GM10847 (cell line): ENCODE data around the gene CNTNAP2.

ENCODE experiments used
- POLR2A ChIP-seq: IDR thresholded peaks from 2 replicates; pipeline ENCODE4 v1.6.1; 2011; ENCODE audit not compliant: insufficient read length; ENCODE audit errors: extremely low read depth

The CNTNAP2 gene

GRCh38 chr7:146741911-146742310, 625.3 kb downstream of the CNTNAP2 start:
- TF ChIP-seq POLR2A = no peak

DNA sequence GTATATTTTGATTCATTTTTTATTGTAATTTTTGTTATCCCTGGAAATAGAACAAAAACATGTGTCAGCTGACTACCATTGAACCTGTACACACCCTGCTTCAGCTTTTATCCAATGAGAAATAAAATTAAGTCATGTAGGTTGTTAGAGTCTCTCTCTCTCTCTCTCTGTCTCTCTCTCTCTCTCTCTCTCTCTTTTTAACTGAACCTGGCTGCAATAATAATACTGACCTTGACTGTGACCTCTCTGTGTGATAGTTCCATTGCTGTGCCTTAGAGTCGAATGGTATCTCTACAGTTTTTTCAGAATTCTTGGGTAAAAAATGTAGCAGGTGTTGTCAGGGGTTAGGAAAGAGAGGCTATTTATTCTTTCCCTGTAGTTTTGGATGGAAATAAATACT, 637.8 kb downstream of the CNTNAP2 start:
- TF ChIP-seq POLR2A = no peak

- TF ChIP-seq POLR2A = no peak
These were observed 639.0 kb downstream of the CNTNAP2 start for GRCh38 chr7:146755585-146755984.

DNA sequence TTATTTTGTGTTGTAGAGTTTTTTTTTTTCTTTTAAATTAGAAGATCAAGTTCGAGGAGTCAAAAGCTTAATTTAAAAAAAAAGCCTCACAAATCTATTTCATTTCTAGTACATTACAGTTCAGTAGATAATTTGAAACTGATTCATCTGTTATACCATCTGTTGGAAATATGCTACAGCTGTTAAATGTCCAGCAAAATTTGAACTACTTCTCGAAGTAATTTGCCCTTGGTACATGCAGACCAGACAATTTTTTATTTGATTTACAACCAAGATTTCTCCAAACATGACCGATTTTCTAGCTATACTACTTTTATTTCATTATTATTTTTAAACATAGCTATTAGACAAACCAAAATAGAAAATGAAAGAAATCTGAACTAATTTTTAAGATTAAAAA, 647.9 kb downstream of the CNTNAP2 start:
- no peak for TF ChIP-seq POLR2A

- no peak for TF ChIP-seq POLR2A
These were observed 652.4 kb downstream of the CNTNAP2 start for GRCh38 chr7:146768957-146769356.

GRCh38 chr7:146772601-146773000, 656.0 kb downstream of the CNTNAP2 start:
- TF ChIP-seq POLR2A = no peak

- no peak for TF ChIP-seq POLR2A
These were observed 656.9 kb downstream of the CNTNAP2 start for GRCh38 chr7:146773506-146773905.

DNA sequence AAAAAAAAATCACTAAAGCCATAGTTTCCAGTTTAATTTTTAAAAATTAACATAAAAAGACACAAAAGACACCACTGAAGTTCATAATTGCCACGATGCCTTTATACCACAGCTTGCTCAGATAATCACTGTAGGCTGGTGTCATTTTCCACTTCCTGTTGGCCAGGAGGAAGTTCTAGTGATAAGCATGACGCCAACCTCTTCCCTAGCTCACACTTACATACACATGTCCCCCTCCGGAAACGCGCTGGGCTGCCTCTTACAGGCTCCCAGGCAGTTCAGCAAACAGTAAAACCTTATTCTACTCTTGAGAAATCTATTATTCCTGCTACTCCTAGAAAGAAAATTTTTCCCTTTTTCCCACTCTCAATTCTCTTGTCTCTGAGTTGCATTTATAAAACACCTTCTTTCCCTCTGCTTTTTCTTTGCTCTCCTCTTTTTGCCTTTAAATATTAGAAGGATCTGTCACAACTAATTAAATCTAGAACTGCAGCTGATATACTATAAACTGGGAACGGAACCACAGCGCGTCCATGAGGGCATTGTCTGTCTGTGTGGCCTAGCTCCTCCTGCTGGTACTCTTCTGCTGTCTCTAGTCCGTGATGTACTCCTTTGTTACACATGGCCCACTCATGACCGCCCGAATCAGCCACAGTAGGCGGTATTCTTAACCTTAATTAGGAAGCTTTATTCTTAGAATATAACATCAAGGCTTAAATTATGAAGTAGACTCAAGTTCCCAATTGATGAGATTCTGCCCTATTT, 664.9 kb downstream of the CNTNAP2 start:
- TF ChIP-seq POLR2A = no peak

GRCh38 chr7:146787266-146787665, 670.7 kb downstream of the CNTNAP2 start:
- TF ChIP-seq POLR2A = no peak

- TF ChIP-seq POLR2A = no peak
These were observed 671.4 kb downstream of the CNTNAP2 start for GRCh38 chr7:146788008-146788407.

GRCh38 chr7:146791344-146792285, 675.0 kb downstream of the CNTNAP2 start:
- no peak for TF ChIP-seq POLR2A

- TF ChIP-seq POLR2A = no peak
These were observed 688.0 kb downstream of the CNTNAP2 start for GRCh38 chr7:146804620-146805019.

- TF ChIP-seq POLR2A = no peak
These were observed 688.5 kb downstream of the CNTNAP2 start for GRCh38 chr7:146805082-146805481.

DNA sequence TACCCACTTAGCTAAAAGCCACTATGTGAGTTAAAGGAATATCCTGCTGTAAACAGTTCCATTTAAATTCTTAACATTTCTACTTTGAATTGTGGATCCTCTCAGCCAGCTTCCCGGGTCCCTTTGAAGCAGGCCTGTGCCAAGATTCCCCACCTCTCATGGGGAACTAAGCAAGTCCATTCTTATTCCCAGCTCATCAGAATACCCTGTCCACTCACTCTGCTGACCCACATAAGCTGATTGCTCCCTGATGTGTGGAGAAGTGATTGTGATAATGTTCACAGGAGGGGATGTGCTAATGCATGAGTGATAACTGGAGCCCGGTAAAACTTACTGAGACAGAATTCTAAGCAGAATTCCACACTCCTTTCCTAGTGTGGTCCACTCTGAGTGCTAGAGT, 709.7 kb downstream of the CNTNAP2 start:
- TF ChIP-seq POLR2A = no peak

DNA sequence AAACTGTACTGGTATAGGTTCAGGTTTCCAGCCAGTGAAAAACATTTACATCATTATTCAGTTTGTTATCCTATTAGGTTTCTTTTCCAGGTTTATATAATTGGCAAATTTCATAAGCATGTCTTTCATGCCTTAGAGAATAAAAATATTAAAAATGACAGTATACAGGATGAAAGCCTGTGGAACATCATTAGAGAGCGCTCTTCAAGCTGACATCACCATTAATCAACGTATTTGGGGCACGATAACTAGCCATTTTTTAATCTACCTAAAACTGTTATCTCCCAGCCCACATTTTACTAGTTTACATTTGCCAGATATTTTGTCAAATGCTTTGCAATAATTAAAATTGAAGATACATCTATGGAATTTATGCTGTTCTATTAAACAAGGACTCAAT, 714.1 kb downstream of the CNTNAP2 start:
- TF ChIP-seq POLR2A = no peak

- TF ChIP-seq POLR2A = no peak
These were observed 715.3 kb downstream of the CNTNAP2 start for GRCh38 chr7:146831875-146832274.
